ENCODE measurements around the gene SET.

DNA sequence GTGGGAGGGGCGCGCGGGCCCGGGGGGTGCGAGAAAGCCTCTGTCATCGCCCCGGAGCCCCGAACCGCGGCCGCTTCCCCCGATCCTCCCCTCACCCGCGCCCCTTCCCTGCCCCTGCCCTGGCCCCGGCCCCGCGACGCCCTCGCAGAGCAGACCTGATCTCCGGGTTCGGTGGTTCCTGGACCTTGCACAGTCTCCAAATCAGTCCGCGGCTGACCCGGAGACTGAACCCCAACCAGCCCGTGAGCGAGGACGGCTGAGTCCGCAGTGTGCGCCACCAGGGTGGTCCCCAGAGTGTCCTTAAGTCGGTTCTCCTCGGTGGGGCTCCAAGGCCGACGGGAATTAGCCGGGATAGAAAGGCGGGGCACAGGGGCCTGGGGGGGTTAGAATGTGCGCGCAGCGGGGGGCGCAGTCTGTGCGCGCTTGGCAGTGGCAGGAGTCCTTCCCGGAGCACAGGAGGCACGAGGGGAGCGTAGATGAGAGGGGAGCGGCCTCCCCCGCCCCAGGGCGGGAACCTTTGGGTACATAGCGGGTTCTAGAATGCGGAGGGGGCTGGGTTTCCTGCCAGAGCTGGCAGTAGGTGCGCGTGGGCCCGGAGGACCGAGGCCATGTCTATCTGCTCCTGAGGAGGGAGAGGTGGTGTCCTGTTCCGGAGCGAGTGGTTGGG is 14.1 kb downstream of the SET start:
- TF ChIP-seq, protein P1, sequence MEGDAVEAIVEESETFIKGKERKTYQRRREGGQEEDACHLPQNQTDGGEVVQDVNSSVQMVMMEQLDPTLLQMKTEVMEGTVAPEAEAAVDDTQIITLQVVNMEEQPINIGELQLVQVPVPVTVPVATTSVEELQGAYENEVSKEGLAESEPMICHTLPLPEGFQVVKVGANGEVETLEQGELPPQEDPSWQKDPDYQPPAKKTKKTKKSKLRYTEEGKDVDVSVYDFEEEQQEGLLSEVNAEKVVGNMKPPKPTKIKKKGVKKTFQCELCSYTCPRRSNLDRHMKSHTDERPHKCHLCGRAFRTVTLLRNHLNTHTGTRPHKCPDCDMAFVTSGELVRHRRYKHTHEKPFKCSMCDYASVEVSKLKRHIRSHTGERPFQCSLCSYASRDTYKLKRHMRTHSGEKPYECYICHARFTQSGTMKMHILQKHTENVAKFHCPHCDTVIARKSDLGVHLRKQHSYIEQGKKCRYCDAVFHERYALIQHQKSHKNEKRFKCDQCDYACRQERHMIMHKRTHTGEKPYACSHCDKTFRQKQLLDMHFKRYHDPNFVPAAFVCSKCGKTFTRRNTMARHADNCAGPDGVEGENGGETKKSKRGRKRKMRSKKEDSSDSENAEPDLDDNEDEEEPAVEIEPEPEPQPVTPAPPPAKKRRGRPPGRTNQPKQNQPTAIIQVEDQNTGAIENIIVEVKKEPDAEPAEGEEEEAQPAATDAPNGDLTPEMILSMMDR (IDR thresholded peaks at IDR 0.05; ENCODE audit: extremely low read depth in 1 of 2, insufficient read depth in 1 of 2, low read depth in 1 of 2, low read length in 2 of 2): no peak
- TF ChIP-seq POLR2AphosphoS5 (IDR thresholded peaks at IDR 0.05; ENCODE audit: insufficient read depth, low read depth, low read length): no peak
- TF ChIP-seq POLR2A (IDR thresholded peaks at IDR 0.05; ENCODE audit: low read depth, low read length): no peak
- no peak for TF ChIP-seq MAX (IDR thresholded peaks at IDR 0.05; ENCODE audit: insufficient read depth, insufficient read length)
- TF ChIP-seq GATA2 (IDR thresholded peaks at IDR 0.05; ENCODE audit: insufficient read depth, insufficient read length, low read depth, low read length): no peak
- TF ChIP-seq EZH2 (IDR thresholded peaks at IDR 0.05; ENCODE audit: borderline replicate concordance, low read depth, low read length, severe bottlenecking): no peak
